Retinal pigment epithelial cell (primary cell): ENCODE results near the gene GDPD2.

Experiments
- DNase-seq: peaks from one replicate; pipeline ENCODE4 v3.0.0-alpha.2; 2010; ENCODE audit warnings: low read depth
- H3K4me3 ChIP-seq: 2 replicates; pipeline ENCODE4 v1.5.1; 2011; ENCODE audit warnings: mild to moderate bottlenecking, low read length, control low read depth, moderate library complexity
- CTCF ChIP-seq: conservative IDR thresholded peaks from 2 replicates; pipeline ENCODE4 v1.5.1; 2011; ENCODE audit warnings: low read depth, low read length, control low read depth, inconsistent platforms

GDPD2 gene

GRCh38 chrX:70437921-70438665, 15.0 kb downstream of the GDPD2 start:
- no peak for DNase-seq
- no peak overlapping the region for H3K4me3 ChIP-seq
- no peak for TF ChIP-seq CTCF

GRCh38 chrX:70439016-70439415, 15.9 kb downstream of the GDPD2 start:
- no peak overlapping the region for H3K4me3 ChIP-seq
- DNase-seq: no peak
- TF ChIP-seq CTCF: no peak

DNA sequence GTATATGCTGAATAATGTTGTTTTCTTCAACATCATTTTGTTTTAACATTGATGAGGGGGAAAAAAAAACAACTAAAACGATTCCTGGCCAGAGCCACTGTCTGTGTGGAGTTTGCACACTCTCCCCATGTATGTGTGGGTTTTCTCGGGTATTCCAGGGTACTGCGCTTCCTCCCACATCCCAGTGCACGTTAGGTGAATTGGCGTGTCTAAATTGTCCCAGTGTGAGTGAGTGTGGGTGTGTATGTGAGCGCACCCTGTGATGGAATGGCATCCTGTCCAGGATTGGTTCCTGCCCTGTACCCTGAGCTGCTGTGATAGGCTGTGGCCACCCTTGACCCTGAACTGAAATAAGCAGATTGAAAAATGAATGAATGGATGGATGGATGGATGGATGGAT, 19.1 kb downstream of the GDPD2 start:
- DNase-seq: no peak
- no peak for TF ChIP-seq CTCF
- no peak overlapping the region for H3K4me3 ChIP-seq

DNA sequence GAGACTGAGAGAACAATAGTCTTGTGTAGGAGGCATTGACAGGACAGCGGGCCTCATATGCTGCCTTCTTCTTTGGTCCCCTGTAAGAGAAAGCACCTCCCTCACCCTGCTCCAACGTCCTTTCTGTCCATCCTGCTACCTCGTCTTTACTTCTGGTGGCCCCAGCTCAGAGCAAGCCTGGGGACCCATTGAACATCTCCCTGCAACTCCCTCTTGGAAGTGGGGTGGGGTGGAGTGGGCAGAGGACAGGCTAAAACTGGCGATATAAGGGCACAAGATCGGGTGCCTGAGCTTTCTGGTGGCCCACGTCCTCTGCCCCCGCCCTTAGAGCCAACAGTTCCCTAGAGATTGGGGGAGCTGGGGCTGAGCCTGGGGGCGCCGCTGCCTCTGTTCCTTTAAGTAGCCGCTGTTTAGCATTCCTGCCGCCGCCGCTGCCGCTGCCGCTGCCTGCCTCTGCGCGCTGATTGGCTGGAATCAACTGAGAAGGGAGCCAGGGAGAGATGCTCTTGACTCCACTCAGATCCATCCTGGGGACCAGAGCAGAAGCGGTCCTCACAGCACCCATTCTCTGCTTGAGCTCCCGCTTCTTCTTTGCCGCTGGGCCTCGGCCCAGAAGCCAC, 21.3 kb downstream of the GDPD2 start, which contains the start of gene DLG3:
DLG3 (plus strand) TSS at position 510 of the 620 bp plus-strand sequence. CDS start 367 bp downstream, outside the sequence.
- DNase-seq: no peak
- TF ChIP-seq CTCF: no peak
- H3K4me3 ChIP-seq: no peak within 1 kb of the TSS

DNA sequence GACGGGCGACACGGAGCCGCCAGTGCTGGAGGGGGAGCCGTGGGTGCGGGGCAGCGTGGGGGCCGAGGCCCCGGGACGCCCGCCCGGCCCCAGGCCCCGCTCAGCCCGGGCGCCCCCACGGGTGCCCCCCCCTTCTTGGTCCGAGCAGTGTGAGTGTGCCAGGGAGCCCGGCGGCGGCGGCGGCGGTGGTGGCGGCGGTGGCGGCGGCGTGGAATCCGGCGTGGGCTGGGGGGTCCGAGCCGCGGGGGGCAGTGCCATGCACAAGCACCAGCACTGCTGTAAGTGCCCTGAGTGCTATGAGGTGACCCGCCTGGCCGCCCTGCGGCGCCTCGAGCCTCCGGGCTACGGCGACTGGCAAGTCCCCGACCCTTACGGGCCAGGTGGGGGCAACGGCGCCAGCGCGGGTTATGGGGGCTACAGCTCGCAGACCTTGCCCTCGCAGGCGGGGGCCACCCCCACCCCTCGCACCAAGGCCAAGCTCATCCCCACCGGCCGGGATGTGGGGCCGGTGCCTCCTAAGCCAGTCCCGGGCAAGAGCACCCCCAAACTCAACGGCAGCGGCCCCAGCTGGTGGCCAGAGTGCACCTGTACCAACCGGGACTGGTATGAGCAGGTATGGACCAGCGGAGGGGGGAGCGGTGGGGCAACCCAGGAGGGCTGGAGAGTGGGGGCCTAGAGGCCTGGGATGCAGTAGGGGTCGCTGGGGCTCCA, 22.0 kb downstream of the GDPD2 start:
- no peak overlapping the region for H3K4me3 ChIP-seq
- no peak for DNase-seq
- no peak for TF ChIP-seq CTCF

DNA sequence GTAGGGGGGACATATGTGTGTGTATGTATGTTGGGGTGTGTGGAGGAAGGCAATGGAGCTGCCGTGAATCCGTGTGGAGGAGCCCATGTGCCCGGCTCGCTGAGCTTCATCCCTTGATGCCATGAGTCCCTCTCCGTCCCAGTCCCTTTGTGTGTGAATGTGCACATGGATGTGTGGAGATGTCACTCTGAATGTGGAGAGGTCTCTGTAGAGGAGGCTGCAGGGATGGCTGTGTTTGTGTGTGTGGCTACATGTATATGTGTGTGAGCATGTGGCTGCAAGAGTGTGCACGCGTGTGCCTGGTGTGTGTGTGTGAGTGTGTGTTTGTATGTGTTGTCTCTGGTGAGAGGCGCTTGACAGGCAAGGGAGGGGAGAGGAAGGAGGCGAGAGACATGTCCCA, 22.8 kb downstream of the GDPD2 start:
- no peak for TF ChIP-seq CTCF
- no peak for DNase-seq
- no peak overlapping the region for H3K4me3 ChIP-seq
